Measurements from ENCODE around the gene CHCHD6.

Gene CHCHD6

GRCh38 chr3:126851934-126852333 is 147.9 kb downstream of the CHCHD6 start:
- H3K4me3 ChIP-seq (ENCODE audit: low read depth, low read length), result no peak overlapping the region
- no peaks in the 10 kb centered on the region for H3K79me2 ChIP-seq (ENCODE audit: control insufficient read depth, insufficient read depth, low read length, unreplicated experiment)
- no peaks in the 10 kb centered on the region for H3K27me3 ChIP-seq (ENCODE audit: insufficient read depth, low read length)
- H2AFZ ChIP-seq (ENCODE audit: low read length, unreplicated experiment), result no peak overlapping the region
- no peak overlapping the region for H3K27ac ChIP-seq (ENCODE audit: low read depth, low read length)
- H3K36me3 ChIP-seq (ENCODE audit: insufficient read depth, low read length), result no peaks in the 10 kb centered on the region
- no peaks in the 10 kb centered on the region for H3K4me1 ChIP-seq (ENCODE audit: control insufficient read depth, insufficient read depth, low read length, unreplicated experiment)

- H3K27ac ChIP-seq (ENCODE audit: low read depth, low read length), result no peak overlapping the region
- H2AFZ ChIP-seq (ENCODE audit: low read length, unreplicated experiment), result no peak overlapping the region
- H3K4me3 ChIP-seq (ENCODE audit: low read depth, low read length), result no peak overlapping the region
- no peaks in the 10 kb centered on the region for H3K27me3 ChIP-seq (ENCODE audit: insufficient read depth, low read length)
- no peaks in the 10 kb centered on the region for H3K79me2 ChIP-seq (ENCODE audit: control insufficient read depth, insufficient read depth, low read length, unreplicated experiment)
- H3K4me1 ChIP-seq (ENCODE audit: control insufficient read depth, insufficient read depth, low read length, unreplicated experiment), result no peaks in the 10 kb centered on the region
- H3K36me3 ChIP-seq (ENCODE audit: insufficient read depth, low read length), result no peaks in the 10 kb centered on the region
These were observed 148.5 kb downstream of the CHCHD6 start for GRCh38 chr3:126852511-126852910.

GRCh38 chr3:126854666-126855065 is 150.6 kb downstream of the CHCHD6 start:
- Histone ChIP-seq H3K79me2 (ENCODE audit: control insufficient read depth, insufficient read depth, low read length, unreplicated experiment) (no peaks in the 10 kb centered on the region), H2AFZ (ENCODE audit: low read length, unreplicated experiment) (no peak overlapping the region), H3K27ac (ENCODE audit: low read depth, low read length) (no peak overlapping the region), H3K27me3 (ENCODE audit: insufficient read depth, low read length) (no peaks in the 10 kb centered on the region), H3K4me1 (ENCODE audit: control insufficient read depth, insufficient read depth, low read length, unreplicated experiment) (peaks cover 10% of the 10 kb centered on the region), H3K36me3 (ENCODE audit: insufficient read depth, low read length) (no peaks in the 10 kb centered on the region), H3K4me3 (ENCODE audit: low read depth, low read length) (no peak overlapping the region)

GRCh38 chr3:126855374-126855773 is 151.3 kb downstream of the CHCHD6 start:
- H3K36me3 ChIP-seq (ENCODE audit: insufficient read depth, low read length), result no peaks in the 10 kb centered on the region

GRCh38 chr3:126857928-126858327 is 153.9 kb downstream of the CHCHD6 start:
- no peak overlapping the region for H2AFZ ChIP-seq (ENCODE audit: low read length, unreplicated experiment)
- no peaks in the 10 kb centered on the region for H3K36me3 ChIP-seq (ENCODE audit: insufficient read depth, low read length)
- H3K4me1 ChIP-seq (ENCODE audit: control insufficient read depth, insufficient read depth, low read length, unreplicated experiment), result peaks cover 10% of the 10 kb centered on the region
- H3K27me3 ChIP-seq (ENCODE audit: insufficient read depth, low read length), result no peaks in the 10 kb centered on the region
- no peak overlapping the region for H3K4me3 ChIP-seq (ENCODE audit: low read depth, low read length)
- no peaks in the 10 kb centered on the region for H3K79me2 ChIP-seq (ENCODE audit: control insufficient read depth, insufficient read depth, low read length, unreplicated experiment)
- no peak overlapping the region for H3K27ac ChIP-seq (ENCODE audit: low read depth, low read length)

More at GRCh38 chr3:126855374-126855773, 151.3 kb downstream of the CHCHD6 start:
- Histone ChIP-seq H3K4me1 (ENCODE audit: control insufficient read depth, insufficient read depth, low read length, unreplicated experiment) (peaks cover 10% of the 10 kb centered on the region), H3K4me3 (ENCODE audit: low read depth, low read length) (no peak overlapping the region), H3K79me2 (ENCODE audit: control insufficient read depth, insufficient read depth, low read length, unreplicated experiment) (no peaks in the 10 kb centered on the region), H2AFZ (ENCODE audit: low read length, unreplicated experiment) (no peak overlapping the region), H3K27ac (ENCODE audit: low read depth, low read length) (no peak overlapping the region), H3K27me3 (ENCODE audit: insufficient read depth, low read length) (no peaks in the 10 kb centered on the region)

- H3K36me3 ChIP-seq (ENCODE audit: insufficient read depth, low read length), result no peaks in the 10 kb centered on the region
- no peak overlapping the region for H3K4me3 ChIP-seq (ENCODE audit: low read depth, low read length)
- H3K79me2 ChIP-seq (ENCODE audit: control insufficient read depth, insufficient read depth, low read length, unreplicated experiment), result no peaks in the 10 kb centered on the region
- H3K27ac ChIP-seq (ENCODE audit: low read depth, low read length), result no peak overlapping the region
- H2AFZ ChIP-seq (ENCODE audit: low read length, unreplicated experiment), result no peak overlapping the region
- H3K27me3 ChIP-seq (ENCODE audit: insufficient read depth, low read length), result no peaks in the 10 kb centered on the region
- peaks cover 10% of the 10 kb centered on the region for H3K4me1 ChIP-seq (ENCODE audit: control insufficient read depth, insufficient read depth, low read length, unreplicated experiment)
These were observed 154.4 kb downstream of the CHCHD6 start for GRCh38 chr3:126858401-126858800.

GRCh38 chr3:126858887-126859286 is 154.8 kb downstream of the CHCHD6 start:
- H3K27ac ChIP-seq (ENCODE audit: low read depth, low read length), result peak overlapping the region; percentile 45; the same call in 1 of the 2 replicates

GRCh38 chr3:126859415-126860246 is 155.6 kb downstream of the CHCHD6 start:
- H3K4me1 ChIP-seq (ENCODE audit: control insufficient read depth, insufficient read depth, low read length, unreplicated experiment), result peaks cover 10% of the 10 kb centered on the region
- no peaks in the 10 kb centered on the region for H3K27me3 ChIP-seq (ENCODE audit: insufficient read depth, low read length)
- H2AFZ ChIP-seq (ENCODE audit: low read length, unreplicated experiment), result no peak overlapping the region
- no peaks in the 10 kb centered on the region for H3K36me3 ChIP-seq (ENCODE audit: insufficient read depth, low read length)
- no peaks in the 10 kb centered on the region for H3K79me2 ChIP-seq (ENCODE audit: control insufficient read depth, insufficient read depth, low read length, unreplicated experiment)
- peak overlapping the region; percentile 45; the same call in 1 of the 2 replicates for H3K27ac ChIP-seq (ENCODE audit: low read depth, low read length)
- no peak overlapping the region for H3K4me3 ChIP-seq (ENCODE audit: low read depth, low read length)

More at GRCh38 chr3:126858887-126859286, 154.8 kb downstream of the CHCHD6 start:
- no peaks in the 10 kb centered on the region for H3K27me3 ChIP-seq (ENCODE audit: insufficient read depth, low read length)
- H3K36me3 ChIP-seq (ENCODE audit: insufficient read depth, low read length), result no peaks in the 10 kb centered on the region
- H2AFZ ChIP-seq (ENCODE audit: low read length, unreplicated experiment), result no peak overlapping the region
- no peaks in the 10 kb centered on the region for H3K79me2 ChIP-seq (ENCODE audit: control insufficient read depth, insufficient read depth, low read length, unreplicated experiment)
- H3K4me3 ChIP-seq (ENCODE audit: low read depth, low read length), result no peak overlapping the region
- peaks cover 10% of the 10 kb centered on the region for H3K4me1 ChIP-seq (ENCODE audit: control insufficient read depth, insufficient read depth, low read length, unreplicated experiment)

- Histone ChIP-seq H2AFZ (ENCODE audit: low read length, unreplicated experiment) (no peak overlapping the region), H3K4me1 (ENCODE audit: control insufficient read depth, insufficient read depth, low read length, unreplicated experiment) (peaks cover 2% of the 10 kb centered on the region), H3K27me3 (ENCODE audit: insufficient read depth, low read length) (no peaks in the 10 kb centered on the region), H3K27ac (ENCODE audit: low read depth, low read length) (no peak overlapping the region), H3K4me3 (ENCODE audit: low read depth, low read length) (no peak overlapping the region), H3K79me2 (ENCODE audit: control insufficient read depth, insufficient read depth, low read length, unreplicated experiment) (no peaks in the 10 kb centered on the region), H3K36me3 (ENCODE audit: insufficient read depth, low read length) (no peaks in the 10 kb centered on the region)
These were observed 161.7 kb downstream of the CHCHD6 start for GRCh38 chr3:126865736-126866135.

- Histone ChIP-seq H3K27me3 (ENCODE audit: insufficient read depth, low read length) (no peaks in the 10 kb centered on the region), H2AFZ (ENCODE audit: low read length, unreplicated experiment) (no peak overlapping the region), H3K79me2 (ENCODE audit: control insufficient read depth, insufficient read depth, low read length, unreplicated experiment) (no peaks in the 10 kb centered on the region), H3K27ac (ENCODE audit: low read depth, low read length) (no peak overlapping the region), H3K36me3 (ENCODE audit: insufficient read depth, low read length) (no peaks in the 10 kb centered on the region), H3K4me1 (ENCODE audit: control insufficient read depth, insufficient read depth, low read length, unreplicated experiment) (peaks cover 7% of the 10 kb centered on the region), H3K4me3 (ENCODE audit: low read depth, low read length) (no peak overlapping the region)
These were observed 162.2 kb downstream of the CHCHD6 start for GRCh38 chr3:126866175-126866759.

Data from ACC112 (cell line).